HepG2 (cell line): Measurements from ENCODE around the gene PRODH. TPM values are rescaled to one million over a fixed set of nuclear protein-coding genes. Genes with fewer than 3 reads are reported as not detected.

Experiments
- CHCHD3 ChIP-seq: sonication (generic); formaldehyde crosslinking; IDR thresholded peaks from 2 replicates; pipeline ENCODE4 v1.8.0; 2022; ENCODE audit warnings: mild to moderate bottlenecking, missing genetic modification reagents, moderate library complexity
- CHD4 ChIP-seq: fragments of 200-600 bp; sonication (generic); IDR thresholded peaks from 2 replicates; pipeline ENCODE4 v1.7.0; 2017; ENCODE audit warnings: mild to moderate bottlenecking, low read length, borderline replicate concordance
- E2F2 ChIP-seq: sonication (generic); formaldehyde crosslinking; IDR thresholded peaks from 2 replicates; pipeline ENCODE4 v1.4.0; 2020; ENCODE audit warnings: missing genetic modification reagents, borderline replicate concordance
- GABPB1 ChIP-seq: IDR thresholded peaks from 2 replicates; pipeline ENCODE4 v1.6.1; 2016; ENCODE audit warnings: mild to moderate bottlenecking, missing genetic modification reagents, moderate library complexity, missing compliant biosample characterization
- MLX ChIP-seq: IDR thresholded peaks from 2 replicates; pipeline ENCODE4 v1.6.1; 2016
- REL ChIP-seq: sonication (generic); formaldehyde crosslinking; conservative IDR thresholded peaks from 2 replicates; pipeline ENCODE4 v1.8.0; 2022; ENCODE audit warnings: mild to moderate bottlenecking, missing genetic modification reagents, moderate library complexity
- ZNF180 ChIP-seq: sonication (generic); formaldehyde crosslinking; IDR thresholded peaks from 2 replicates; pipeline ENCODE4 v1.4.0; 2020; ENCODE audit warnings: low read depth, missing genetic modification reagents, borderline replicate concordance
- ZNF264 ChIP-seq: sonication (generic); formaldehyde crosslinking; IDR thresholded peaks from 2 replicates; pipeline ENCODE4 v1.4.0; 2020; ENCODE audit warnings: missing genetic modification reagents
- polyA plus RNA-seq, 8 experiments: library from polyadenylated mRNA; depleted of rRNA in 3 of 8; stranded (reverse) in 7 of 8; unstranded in 1 of 8; fragments of >200 nt; fragmentation: Illumina TruSeq in 4 of 8; extraction: Trizol in 4 of 8; gene quantifications; 2 replicates each; pipeline versions ENCODE4 v1.2.1 to v1.2.3, GENCODE V29; 2011 to 2016; ENCODE audit warnings: low read depth in 4 of 8, missing spikeins in 1 of 8, mixed read lengths in 1 of 8; ENCODE audit not compliant: insufficient read depth in 1 of 8
- total RNA-seq, 5 experiments: library from RNA; depleted of rRNA; stranded (reverse); fragments of >200 nt; fragmentation: Illumina TruSeq; extraction: Trizol; gene quantifications; 2 replicates each; pipeline ENCODE4 v1.2.3, GENCODE V29; 2016; ENCODE audit warnings: low read depth in 1 of 5
- TF ChIP-seq, protein P1 (sequence below): sonication (generic); formaldehyde crosslinking; conservative IDR thresholded peaks from 2 replicates; pipeline ENCODE4 v1.4.0; 2020; ENCODE audit warnings: missing genetic modification reagents

The PRODH gene
- total and polyA plus RNA-seq, 2 of the 13 experiments (the other 11 are each of a cell fraction or from before 2014, with no cell fraction given) = 0.29 to 0.30 TPM

- no peak for TF ChIP-seq GABPB1 (CRISPR knock-in tag)
- TF ChIP-seq MLX (CRISPR knock-in tag) = no peak
- no peak for TF ChIP-seq ZNF264 (CRISPR knock-in tag)
- TF ChIP-seq CHD4 = no peak
- TF ChIP-seq, protein P1, sequence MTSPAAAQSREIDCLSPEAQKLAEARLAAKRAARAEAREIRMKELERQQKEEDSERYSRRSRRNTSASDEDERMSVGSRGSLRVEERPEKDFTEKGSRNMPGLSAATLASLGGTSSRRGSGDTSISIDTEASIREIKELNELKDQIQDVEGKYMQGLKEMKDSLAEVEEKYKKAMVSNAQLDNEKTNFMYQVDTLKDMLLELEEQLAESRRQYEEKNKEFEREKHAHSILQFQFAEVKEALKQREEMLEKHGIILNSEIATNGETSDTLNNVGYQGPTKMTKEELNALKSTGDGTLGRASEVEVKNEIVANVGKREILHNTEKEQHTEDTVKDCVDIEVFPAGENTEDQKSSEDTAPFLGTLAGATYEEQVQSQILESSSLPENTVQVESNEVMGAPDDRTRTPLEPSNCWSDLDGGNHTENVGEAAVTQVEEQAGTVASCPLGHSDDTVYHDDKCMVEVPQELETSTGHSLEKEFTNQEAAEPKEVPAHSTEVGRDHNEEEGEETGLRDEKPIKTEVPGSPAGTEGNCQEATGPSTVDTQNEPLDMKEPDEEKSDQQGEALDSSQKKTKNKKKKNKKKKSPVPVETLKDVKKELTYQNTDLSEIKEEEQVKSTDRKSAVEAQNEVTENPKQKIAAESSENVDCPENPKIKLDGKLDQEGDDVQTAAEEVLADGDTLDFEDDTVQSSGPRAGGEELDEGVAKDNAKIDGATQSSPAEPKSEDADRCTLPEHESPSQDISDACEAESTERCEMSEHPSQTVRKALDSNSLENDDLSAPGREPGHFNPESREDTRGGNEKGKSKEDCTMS (CRISPR knock-in tag) = no peak
- no peak for TF ChIP-seq ZNF180 (CRISPR knock-in tag)
- TF ChIP-seq REL (CRISPR knock-in tag) = no peak
- TF ChIP-seq E2F2 = no peak
- no peak for TF ChIP-seq CHCHD3
- TF ChIP-seq, all 625 proteins: peak for 0
These were observed 19.0 kb upstream of the PRODH start (continued) for GRCh38 chr22:18954990-18955571.
